Mesenchymal stem cell (in vitro differentiated cells and primary cell): ENCODE results near the gene LIFR.

Experiments used
- DNase-seq: peaks from one replicate; pipeline ENCODE4 v3.0.0-alpha.2; 2013
- H2AFZ ChIP-seq: one replicate; pipeline ENCODE4 v1.6.1; 2013; ENCODE audit warnings: low read depth, mild to moderate bottlenecking, control low read depth, inconsistent platforms, low read length, moderate library complexity
- H2AK5ac ChIP-seq: 2 replicates; pipeline ENCODE4 v1.6.1; 2013; ENCODE audit warnings: low read length, moderate library complexity, mild to moderate bottlenecking, inconsistent platforms; ENCODE audit not compliant: severe bottlenecking
- H2BK120ac ChIP-seq: one replicate; pipeline ENCODE4 v1.6.1; 2013; ENCODE audit warnings: low read depth, mild to moderate bottlenecking, inconsistent platforms, low read length, moderate library complexity
- H2BK12ac ChIP-seq, 2 experiments: one replicate each; pipeline ENCODE4 v1.6.1; 2013; ENCODE audit warnings: inconsistent platforms in 2 of 2, low read length in 2 of 2, mild to moderate bottlenecking in 2 of 2, moderate library complexity in 2 of 2, control low read depth in 1 of 2
- H2BK15ac ChIP-seq: one replicate; pipeline ENCODE4 v1.6.1; 2013; ENCODE audit warnings: mild to moderate bottlenecking, low read depth, inconsistent platforms; ENCODE audit not compliant: poor library complexity, severe bottlenecking
- H2BK5ac ChIP-seq: 2 replicates; pipeline ENCODE4 v1.6.1; 2013; ENCODE audit warnings: low read depth, mild to moderate bottlenecking, low read length, control low read depth, inconsistent platforms; ENCODE audit not compliant: poor library complexity, severe bottlenecking
- H3K14ac ChIP-seq, 2 experiments: one replicate each; pipeline ENCODE4 v1.6.1; 2013; ENCODE audit warnings: inconsistent platforms in 2 of 2, low read length in 2 of 2, control low read depth in 1 of 2, mild to moderate bottlenecking in 1 of 2, moderate library complexity in 1 of 2
- H3K18ac ChIP-seq, 2 experiments: one replicate each; pipeline ENCODE4 v1.6.1; 2013; ENCODE audit warnings: inconsistent platforms in 2 of 2, low read length in 2 of 2, control low read depth in 1 of 2, low read depth in 1 of 2, mild to moderate bottlenecking in 1 of 2
- H3K23ac ChIP-seq, 2 experiments: one replicate each; pipeline ENCODE4 v1.6.1; 2013; ENCODE audit warnings: inconsistent platforms in 2 of 2, low read length in 2 of 2, mild to moderate bottlenecking in 2 of 2, moderate library complexity in 2 of 2, control low read depth in 1 of 2
- H3K27ac ChIP-seq: 2 replicates; pipeline ENCODE4 v1.5.1; 2013; ENCODE audit warnings: mild to moderate bottlenecking, moderate library complexity, low read length, control low read depth, inconsistent platforms; ENCODE audit not compliant: poor library complexity, severe bottlenecking
- H3K27me3 ChIP-seq, 2 experiments: 2 replicates each; pipeline versions ENCODE4 v1.6.1 to v1.7.0; 2013; ENCODE audit warnings: low read length in 2 of 2, mild to moderate bottlenecking in 2 of 2, moderate library complexity in 2 of 2, control low read depth in 1 of 2, inconsistent platforms in 1 of 2; ENCODE audit not compliant: control insufficient read depth in 1 of 2, insufficient read depth in 1 of 2
- H3K36me3 ChIP-seq, 2 experiments: 2 replicates each; pipeline versions ENCODE4 v1.6.1 to v1.7.0; 2013; ENCODE audit warnings: low read length in 2 of 2, control low read depth in 1 of 2, inconsistent platforms in 1 of 2, low read depth in 1 of 2, mild to moderate bottlenecking in 1 of 2; ENCODE audit not compliant: insufficient read depth in 2 of 2, control insufficient read depth in 1 of 2
- H3K4ac ChIP-seq, 2 experiments: one replicate each; pipeline ENCODE4 v1.6.1; 2013; ENCODE audit warnings: inconsistent platforms in 2 of 2, low read length in 2 of 2, mild to moderate bottlenecking in 2 of 2, moderate library complexity in 2 of 2, control low read depth in 1 of 2, low read depth in 1 of 2
- H3K4me1 ChIP-seq: 2 replicates; pipeline ENCODE4 v1.6.1; 2013; ENCODE audit warnings: low read depth, low read length, control low read depth; ENCODE audit not compliant: control insufficient read depth, insufficient read depth
- H3K4me2 ChIP-seq: 2 replicates; pipeline ENCODE4 v1.6.1; 2013; ENCODE audit warnings: low read length, mild to moderate bottlenecking, inconsistent platforms; ENCODE audit not compliant: poor library complexity, severe bottlenecking
- H3K4me3 ChIP-seq, 2 experiments: 2 replicates each; pipeline versions ENCODE4 v1.5.1 to v1.7.0; 2013; ENCODE audit warnings: low read length in 2 of 2, mild to moderate bottlenecking in 2 of 2, control low read depth in 1 of 2, low read depth in 1 of 2; ENCODE audit not compliant: insufficient read depth in 1 of 2
- H3K79me1 ChIP-seq: replicated peaks from 2 replicates; pipeline ENCODE4 v1.6.1; 2013; ENCODE audit warnings: mild to moderate bottlenecking, control low read depth, low read length, inconsistent platforms; ENCODE audit not compliant: poor library complexity, severe bottlenecking
- H3K9ac ChIP-seq: 2 replicates; pipeline ENCODE4 v1.7.0; 2013; ENCODE audit warnings: mild to moderate bottlenecking, low read length, moderate library complexity
- H3K9me3 ChIP-seq: 2 replicates; pipeline ENCODE4 v1.7.0; 2013; ENCODE audit warnings: mild to moderate bottlenecking, low read length; ENCODE audit not compliant: control insufficient read depth
- H4K8ac ChIP-seq: one replicate; pipeline ENCODE4 v1.6.1; 2013; ENCODE audit warnings: inconsistent platforms, mild to moderate bottlenecking, low read length, moderate library complexity
- H4K91ac ChIP-seq: one replicate; pipeline ENCODE4 v1.6.1; 2013; ENCODE audit warnings: mild to moderate bottlenecking, low read length, inconsistent platforms
- WGBS: methylation state at CpG from one replicate; pipeline ENCODE4 v1.1.7; 2013; ENCODE audit warnings: mixed read lengths; 5-methylcytosine and 5-hydroxymethylcytosine counted together

LIFR gene

GRCh38 chr5:38468978-38469706 is 87.3 kb downstream of the LIFR start:
- no peak overlapping the region for H4K91ac ChIP-seq
- no peak overlapping the region for H4K8ac ChIP-seq
- H3K4me2 ChIP-seq, result no peak overlapping the region
- no peak overlapping the region for H2AFZ ChIP-seq
- peaks cover 5% of the 10 kb centered on the region for H3K79me1 ChIP-seq
- peak overlapping the region; percentile 26 to 52 for H3K18ac ChIP-seq
- H3K4me3 ChIP-seq, result peak overlapping the region in 1 of 2 experiments; percentile 49
- H3K4me1 ChIP-seq, result peaks cover 28% of the 10 kb centered on the region
- WGBS, result 89% methylated on average over 16 of the region's 18 CpGs
- no peaks in the 10 kb centered on the region for H3K9me3 ChIP-seq
- H3K14ac ChIP-seq, result no peak overlapping the region
- peak overlapping the region; percentile 21 for H3K9ac ChIP-seq
- no peaks in the 10 kb centered on the region for H3K27me3 ChIP-seq
- peak overlapping the region; percentile 67 for H2AK5ac ChIP-seq
- no peak overlapping the region for H2BK120ac ChIP-seq
- H3K23ac ChIP-seq, result no peak overlapping the region
- H3K4ac ChIP-seq, result peak overlapping the region in 1 of 2 experiments; percentile 10
- H2BK15ac ChIP-seq, result no peak overlapping the region
- no peaks in the 10 kb centered on the region for H3K36me3 ChIP-seq
- H2BK5ac ChIP-seq, result no peak overlapping the region
- peak overlapping the region; percentile 22 to 23 for H2BK12ac ChIP-seq
- DNase-seq, result no peak
- H3K27ac ChIP-seq, result no peak overlapping the region

GRCh38 chr5:38468202-38468673 is 88.2 kb downstream of the LIFR start:
- H3K36me3 ChIP-seq, result no peaks in the 10 kb centered on the region
- DNase-seq, result peak; percentile 84
- WGBS, result 52% methylated on average over 12 of the region's 12 CpGs
- H3K4me1 ChIP-seq, result peaks cover 34% of the 10 kb centered on the region
- no peak overlapping the region for H2AFZ ChIP-seq
- H4K91ac ChIP-seq, result peak overlapping the region; percentile 93
- H2BK15ac ChIP-seq, result no peak overlapping the region
- H3K4me2 ChIP-seq, result peak overlapping the region; percentile 12
- H3K4ac ChIP-seq, result peak overlapping the region in 1 of 2 experiments; percentile 86
- H3K14ac ChIP-seq, result no peak overlapping the region
- H2AK5ac ChIP-seq, result peak overlapping the region; percentile 88
- H3K18ac ChIP-seq, result peak overlapping the region in 1 of 2 experiments; percentile 52
- H2BK5ac ChIP-seq, result peak overlapping the region; percentile 87
- no peak overlapping the region for H2BK120ac ChIP-seq
- H3K27me3 ChIP-seq, result no peaks in the 10 kb centered on the region
- H3K23ac ChIP-seq, result no peak overlapping the region
- H3K9me3 ChIP-seq, result no peaks in the 10 kb centered on the region
- peak overlapping the region; percentile 67 for H3K9ac ChIP-seq
- H2BK12ac ChIP-seq, result peak overlapping the region; percentile 57 to 69
- peak overlapping the region; percentile 84 for H3K27ac ChIP-seq
- peak overlapping the region in 1 of 2 experiments; percentile 60 for H3K4me3 ChIP-seq
- H3K79me1 ChIP-seq, result peaks cover 5% of the 10 kb centered on the region
- peak overlapping the region; percentile 57 for H4K8ac ChIP-seq

GRCh38 chr5:38467353-38468040 is 88.9 kb downstream of the LIFR start:
- H4K8ac ChIP-seq, result peak overlapping the region; percentile 99
- peak overlapping the region; percentile 67 for H3K9ac ChIP-seq
- H4K91ac ChIP-seq, result peak overlapping the region; percentile 99
- peak overlapping the region; percentile 95 for H2BK15ac ChIP-seq
- H3K36me3 ChIP-seq, result no peaks in the 10 kb centered on the region
- no peak overlapping the region for H3K23ac ChIP-seq
- H2BK120ac ChIP-seq, result peak overlapping the region; percentile 75
- H3K18ac ChIP-seq, result peak overlapping the region; percentile 96 to 97
- peak overlapping the region; percentile 69 for H2BK12ac ChIP-seq
- H3K79me1 ChIP-seq, result peaks cover 5% of the 10 kb centered on the region
- no peaks in the 10 kb centered on the region for H3K27me3 ChIP-seq
- peaks cover 36% of the 10 kb centered on the region for H3K4me1 ChIP-seq
- H2AFZ ChIP-seq, result peak overlapping the region; percentile 75
- H3K9me3 ChIP-seq, result no peaks in the 10 kb centered on the region
- H3K4ac ChIP-seq, result peak overlapping the region; percentile 86 to 93
- H3K4me2 ChIP-seq, result peak overlapping the region; percentile 12
- H2AK5ac ChIP-seq, result peak overlapping the region; percentile 88
- H3K27ac ChIP-seq, result peak overlapping the region; percentile 84
- 48% methylated on average over 21 of the region's 22 CpGs for WGBS
- DNase-seq, result no peak
- peak overlapping the region in 1 of 2 experiments; percentile 60 for H3K4me3 ChIP-seq
- H3K14ac ChIP-seq, result peak overlapping the region in 1 of 2 experiments; percentile 35
- H2BK5ac ChIP-seq, result peak overlapping the region; percentile 87
